Heart right ventricle (tissue), 16 donors: ENCODE results near the gene PLCB2. TPM values are rescaled to one million over a fixed set of nuclear protein-coding genes. Genes with fewer than 3 reads are reported as not detected.

ENCODE experiments used
- ATAC-seq, 8 donors: fragments of 200-7000 bp; cut with Tn5 transposase; one replicate each; pipeline ENCODE4 v1.9.1; 2020; ENCODE audit warnings: mild to moderate bottlenecking in 8 of 8, moderate library complexity in 8 of 8, moderate number of reproducible peaks in 1 of 8
- DNase-seq, 2 donors: peaks; one replicate each; pipeline ENCODE4 v3.0.0-alpha.2; 2020
- H3K27ac ChIP-seq, 10 donors: fragments of 200-600 bp; sonication (generic) in 2 of 10; one replicate each; pipeline versions ENCODE4 v1.5.0 to v1.8.0; 2020 to 2022; ENCODE audit warnings: mild to moderate bottlenecking in 3 of 10
- H3K27me3 ChIP-seq, 7 donors: fragments of 200-600 bp; one replicate each; pipeline ENCODE4 v1.8.0; 2021 to 2022; ENCODE audit warnings: mild to moderate bottlenecking in 2 of 7
- H3K36me3 ChIP-seq, 9 donors: fragments of 200-600 bp; sonication (generic) in 1 of 9; one replicate each; pipeline versions ENCODE4 v1.5.0 to v1.8.0; 2020 to 2022; ENCODE audit warnings: mild to moderate bottlenecking in 2 of 9
- H3K4me1 ChIP-seq, 9 donors: fragments of 200-600 bp; sonication (generic) in 1 of 9; one replicate each; pipeline versions ENCODE4 v1.5.0 to v1.8.0; 2020 to 2022; ENCODE audit warnings: mild to moderate bottlenecking in 4 of 9
- H3K4me3 ChIP-seq, 10 donors: fragments of 200-600 bp; sonication (generic) in 2 of 10; one replicate each; pipeline versions ENCODE4 v1.5.0 to v1.8.0; 2020 to 2022; ENCODE audit warnings: mild to moderate bottlenecking in 7 of 10, moderate library complexity in 2 of 10
- H3K9me3 ChIP-seq, 11 donors: fragments of 200-600 bp in 10 of 11; sonication (generic) in 2 of 11; one replicate each; pipeline versions ENCODE4 v1.5.0 to v1.8.0; 2013 to 2022; ENCODE audit warnings: mild to moderate bottlenecking in 2 of 11, control low read depth in 1 of 11, moderate library complexity in 1 of 11
- CTCF ChIP-seq, 9 donors: fragments of 200-600 bp; sonication (generic) in 2 of 9; IDR thresholded peaks; one replicate each; pipeline versions ENCODE4 v1.5.0 to v1.8.0; 2021 to 2022; ENCODE audit warnings: antibody characterized with exemption in 9 of 9, mild to moderate bottlenecking in 5 of 9, moderate library complexity in 1 of 9
- WGBS, 2 donors: extraction: QIAGEN DNeasy Blood & Tissue Kit; methylation state at CpG; one replicate each; pipeline ENCODE4 v1.1.7; 2013; ENCODE audit warnings: inconsistent platforms in 1 of 2; 5-methylcytosine and 5-hydroxymethylcytosine counted together
- intact Hi-C, 10 donors: fragments of 100-400 bp; cut with DNase I; formaldehyde crosslinking; loops; one replicate each; pipeline versions ENCODE4 v1.11.1 to v1.14.2; 2022
- polyA plus RNA-seq, 2 donors: library from polyadenylated mRNA; stranded (reverse); fragments of 200-250 nt; gene quantifications; one replicate each; pipeline ENCODE4 v1.2.3, GENCODE V29; 2013
- total RNA-seq, 10 donors: library from RNA; stranded (reverse); fragmentation: NEBNext Ultra II Directional in 3 of 10; extraction: Animal tissue kit (Norgen Biotek cat#: 25700) in 3 of 10; gene quantifications; one replicate each; pipeline versions ENCODE4 v1.2.1 to v1.2.4, GENCODE V29; 2021 to 2023
- donor health status: Arrhythmogenic right ventricular cardiomyopathy.
- donor health status: ischemic (EF 13 %, LVEDD 7.1; RV severe dilation, severe dysfunction).
- donor health status: healthy with polysubstance abuse.
- donor health status: DM: no; HTN: yes; CAD: no.
- donor health status: DM: no; HTN: no; CAD: no.
- donor health status: ischemic (EF 25% LVEDD 6.9; RV normal size, moderate dysfunction).
- donor health status: ischemic (EF 25% LVEDD 5.7; RV mildly dilated, moderate dysfunction).
- donor health status: healthy.
- donor health status: DM: yes; HTN: yes; CAD: no.
- donor health status: Ischemic cardiomyopathy.
- donor health status: ischemic (EF 35%, LVEDD 5.7; RV mildly dilated, moderate dysfunction).
- donor health status: nonischemic (EF 11% LVEDD 7.7; RV severe dilation, severe dysfunction).
- donor health status: DM: yes; HTN: yes; CAD: no.
- donor health status: PGD.
- donor health status: ischemic (EF 29% LVEDD 5.4; RV normal size, mild dysfunction).
- donor health status: nonischemic (EF 23%, LVEDD 6.1; RV moderate dilation, normal function).

The PLCB2 gene
- total and polyA plus RNA-seq, 12 donors: 1.2 to 24.4 (median 4.9) TPM

GRCh38 chr15:40250771-40251483 lies 56.8 kb downstream of the PLCB2 start:
- DNase-seq: no peak
- Histone ChIP-seq H3K27me3 (peaks cover 0 to 37% (median 31%) of the 10 kb centered on the region in 7 donors), H3K4me1 (peaks cover 6 to 37% (median 21%) of the 10 kb centered on the region in 9 donors), H3K36me3 (no peaks in the 10 kb centered on the region), H3K9me3 (no peaks in the 10 kb centered on the region), H3K27ac (no peak overlapping the region), H3K4me3 (no peak overlapping the region)
- no peak for ATAC-seq
- intact Hi-C loops: loop anchor here in 1 of 10 donors (5.0 kb wide), 1 partner anchor 74 kb away; no protein-coding TSS in a partner anchor
- no peak for TF ChIP-seq CTCF (IDR thresholded peaks at IDR 0.05)
- 76 to 82% methylated on average over 13 of the region's 13 CpGs for WGBS, 2 donors

- Histone ChIP-seq H3K4me3 (no peak overlapping the region), H3K36me3 (no peaks in the 10 kb centered on the region), H3K27me3 (peaks cover 0 to 37% (median 28%) of the 10 kb centered on the region in 7 donors), H3K27ac (no peak overlapping the region), H3K4me1 (peaks cover 6 to 37% (median 21%) of the 10 kb centered on the region in 9 donors), H3K9me3 (no peaks in the 10 kb centered on the region)
- intact Hi-C loops: loop anchor here in 1 of 10 donors (5.0 kb wide), 1 partner anchor 73 kb away; no protein-coding TSS in a partner anchor
- no peak for ATAC-seq
- DNase-seq: no peak
- no peak for TF ChIP-seq CTCF (IDR thresholded peaks at IDR 0.05)
- 93 to 94% methylated on average over 8 of the region's 8 CpGs for WGBS, 2 donors
Measured at GRCh38 chr15:40250304-40250656, 57.5 kb downstream of the PLCB2 start.

DNA sequence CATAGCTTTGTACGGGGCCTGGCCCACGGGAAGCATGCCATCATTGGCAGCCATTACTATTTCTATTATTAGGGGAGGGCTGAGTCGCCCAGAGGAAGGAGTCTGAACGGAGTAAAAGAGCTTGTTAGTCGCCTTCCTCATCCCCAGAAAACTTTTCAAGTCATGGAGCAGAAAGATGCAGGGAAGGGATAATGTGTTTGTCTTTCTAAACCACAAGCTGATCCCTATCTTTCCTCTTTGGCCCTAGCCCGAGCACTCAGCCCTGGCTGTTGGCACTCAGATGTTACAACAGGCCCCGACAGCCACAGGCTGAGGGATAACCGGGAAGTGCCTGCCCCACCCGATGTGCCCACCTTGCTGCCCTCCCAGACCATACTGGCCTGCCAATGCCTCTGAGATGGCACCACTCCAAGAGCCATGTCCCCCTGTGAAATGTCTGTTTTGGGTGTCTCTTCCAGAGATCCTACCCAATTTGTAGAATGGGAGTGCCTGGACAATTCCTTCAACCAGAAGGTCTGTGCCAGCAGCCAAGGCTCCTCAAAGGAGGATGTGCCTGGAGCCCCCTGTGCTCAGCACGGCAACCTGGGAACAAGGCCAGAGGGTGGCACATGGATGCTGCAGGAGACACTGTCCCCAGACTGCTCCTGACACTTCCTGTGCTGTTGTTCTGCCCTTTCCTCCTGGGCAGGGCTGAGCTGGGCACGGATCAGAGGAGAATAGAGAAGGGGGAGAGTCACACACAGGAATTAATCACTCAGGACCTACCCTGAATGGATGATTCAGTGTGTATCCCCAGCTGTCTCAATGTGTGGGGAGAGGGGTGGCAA lies 58.0 kb downstream of the PLCB2 start:
- TF ChIP-seq CTCF (IDR thresholded peaks at IDR 0.05): no peak
- peaks cover 0 to 34% (median 22%) of the 10 kb centered on the region in 7 donors for H3K27me3 ChIP-seq
- no peak overlapping the region for H3K4me3 ChIP-seq
- no peaks in the 10 kb centered on the region for H3K9me3 ChIP-seq
- no peaks in the 10 kb centered on the region for H3K36me3 ChIP-seq
- H3K4me1 ChIP-seq: peaks cover 6 to 37% (median 21%) of the 10 kb centered on the region in 9 donors
- DNase-seq (no peak), ATAC-seq (no peak)
- 39 to 41% methylated on average over 11 of the region's 11 CpGs for WGBS, 2 donors
- peak overlapping the region in 1 of 10 donors; percentile 9 for H3K27ac ChIP-seq
- intact Hi-C loops: loop anchor here in 1 of 10 donors (5.0 kb wide), 1 partner anchor 72 kb away; no protein-coding TSS in a partner anchor

- WGBS, 2 donors: 87% methylated on average over 17 of the region's 17 CpGs
- Histone ChIP-seq H3K4me3 (no peak overlapping the region), H3K27me3 (peaks cover 0 to 20% (median 9%) of the 10 kb centered on the region in 7 donors), H3K4me1 (peaks cover under 1 to 31% (median 16%) of the 10 kb centered on the region in 9 donors), H3K27ac (no peak overlapping the region), H3K9me3 (no peaks in the 10 kb centered on the region), H3K36me3 (no peaks in the 10 kb centered on the region)
- no peak for TF ChIP-seq CTCF (IDR thresholded peaks at IDR 0.05)
- DNase-seq: no peak
- intact Hi-C loops: no loop called here
- ATAC-seq: no peak
Measured at GRCh38 chr15:40248006-40248783, 59.5 kb downstream of the PLCB2 start.
